ENCODE results near the gene U2SURP. TPM values are rescaled to one million over a fixed set of nuclear protein-coding genes. Genes with fewer than 3 reads are reported as not detected.

Gene U2SURP
- polyA plus RNA-seq, 6 donors from 2014 or later, result 87.3 to 188 (median 132) TPM

Other genes with a start within 250 kb of the U2SURP start
- gene PCOLCE2, start 112.5 kb upstream of the U2SURP start, polyA plus RNA-seq (ENCODE audit: low read depth in 6 of 6), result not detected
- gene PAQR9, start 37.9 kb upstream of the U2SURP start, polyA plus RNA-seq (ENCODE audit: low read depth in 6 of 6), result not detected
- 10 to 100 TPM in 5 of 6 donors, 1 to 10 TPM in 1; 8.8 to 30.0 (median 15.9) TPM for gene CHST2, start 118.2 kb downstream of the U2SURP start, polyA plus RNA-seq (ENCODE audit: low read depth in 6 of 6)

All from naive B cell (primary cell).